Stomach (tissue), 4 donors: Measurements from ENCODE around the gene OR52W1.
A peak's percentile ranks its signal among the peaks of the same experiment; 100 is the strongest.

Source experiments
- EP300 ChIP-seq: sonication (generic); formaldehyde crosslinking; IDR thresholded peaks from one replicate; pipeline ENCODE4 v1.6.1; 2017; ENCODE audit warnings: antibody characterized with exemption
- POLR2A ChIP-seq, 4 donors: fragments of 450-650 bp; IDR thresholded peaks; one replicate each; pipeline ENCODE4 v1.6.1; 2016; ENCODE audit warnings: antibody characterized with exemption in 4 of 4, control low read depth in 2 of 4, mild to moderate bottlenecking in 1 of 4, moderate library complexity in 1 of 4
- POLR2AphosphoS5 ChIP-seq, 3 donors: sonication (generic); formaldehyde crosslinking; IDR thresholded peaks; one replicate each; pipeline ENCODE4 v1.6.1; 2016; ENCODE audit warnings: antibody characterized with exemption in 3 of 3
- TF ChIP-seq, protein P1 (sequence below), 7 experiments: fragments of 450-650 bp in 4 of 7; fragments of 200-600 bp in 3 of 7; sonication (generic) in 3 of 7; IDR thresholded peaks; one replicate each; pipeline ENCODE4 v1.5.1; 2016 to 2019; ENCODE audit warnings: antibody characterized with exemption in 7 of 7, control low read depth in 2 of 7, mild to moderate bottlenecking in 1 of 7

GRCh38 chr11:6200975-6201374 lies 2.0 kb downstream of the OR52W1 start:
- TF ChIP-seq, protein P1, sequence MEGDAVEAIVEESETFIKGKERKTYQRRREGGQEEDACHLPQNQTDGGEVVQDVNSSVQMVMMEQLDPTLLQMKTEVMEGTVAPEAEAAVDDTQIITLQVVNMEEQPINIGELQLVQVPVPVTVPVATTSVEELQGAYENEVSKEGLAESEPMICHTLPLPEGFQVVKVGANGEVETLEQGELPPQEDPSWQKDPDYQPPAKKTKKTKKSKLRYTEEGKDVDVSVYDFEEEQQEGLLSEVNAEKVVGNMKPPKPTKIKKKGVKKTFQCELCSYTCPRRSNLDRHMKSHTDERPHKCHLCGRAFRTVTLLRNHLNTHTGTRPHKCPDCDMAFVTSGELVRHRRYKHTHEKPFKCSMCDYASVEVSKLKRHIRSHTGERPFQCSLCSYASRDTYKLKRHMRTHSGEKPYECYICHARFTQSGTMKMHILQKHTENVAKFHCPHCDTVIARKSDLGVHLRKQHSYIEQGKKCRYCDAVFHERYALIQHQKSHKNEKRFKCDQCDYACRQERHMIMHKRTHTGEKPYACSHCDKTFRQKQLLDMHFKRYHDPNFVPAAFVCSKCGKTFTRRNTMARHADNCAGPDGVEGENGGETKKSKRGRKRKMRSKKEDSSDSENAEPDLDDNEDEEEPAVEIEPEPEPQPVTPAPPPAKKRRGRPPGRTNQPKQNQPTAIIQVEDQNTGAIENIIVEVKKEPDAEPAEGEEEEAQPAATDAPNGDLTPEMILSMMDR (IDR thresholded peaks at IDR 0.05), result no peak
- peak in 1 of 3 donors; percentile 30 for TF ChIP-seq POLR2AphosphoS5 (IDR thresholded peaks at IDR 0.05)
- TF ChIP-seq EP300, result no peak
- no peak for TF ChIP-seq POLR2A (IDR thresholded peaks at IDR 0.05)
